ENCODE measurements around the gene CEP250. TPM values are rescaled to one million over a fixed set of nuclear protein-coding genes. Genes with fewer than 3 reads are reported as not detected.

The CEP250 gene
- total RNA-seq: 17.6 TPM
- polyA plus RNA-seq: 12.5 TPM
- long read RNA-seq, donor 1: 0 reads
- long read RNA-seq, donor 2, partial matches to known transcripts: 928 of 1,063 reads
- long read RNA-seq, donor 2, other reads (novel, unspliced or antisense): 134 of 1,063 reads
- long read RNA-seq, donor 3, partial matches to known transcripts: 6 of 22 reads
- long read RNA-seq, donor 3, other reads (novel, unspliced or antisense): 14 of 22 reads
- long read RNA-seq, donor 4, partial matches to known transcripts: 0 of 16 reads
- long read RNA-seq, donor 4, other reads (novel, unspliced or antisense): 16 of 16 reads
- long read RNA-seq, donor 5, partial matches to known transcripts: 0 of 1 reads
- long read RNA-seq, donor 5, other reads (novel, unspliced or antisense): 0 of 1 reads
- long read RNA-seq, donor 6: 0 reads
- long read RNA-seq, donor 7, partial matches to known transcripts: 0 of 8 reads
- long read RNA-seq, donor 7, other reads (novel, unspliced or antisense): 8 of 8 reads
- long read RNA-seq, donor 8: 0 reads
- long read RNA-seq, donor 9: 0 reads
- long read RNA-seq, donor 10: 0 reads

GRCh38 chr20:35454881-35455609 lies at the start of gene CEP250:
CEP250 (plus strand) TSS chr20:35455598; CDS start chr20:35462368, 6,770 bp downstream.
- under 1% methylated on average over 59 of the region's 59 CpGs for WGBS

GRCh38 chr20:35405775-35406174 lies 49.6 kb upstream of the CEP250 start:
- 99% methylated on average over 3 of the region's 3 CpGs for WGBS
- Histone ChIP-seq H3K27ac (ENCODE audit: low read depth in 1 of 2, low read length in 1 of 2) (no peak overlapping the region), H3K9me3 (ENCODE audit: control insufficient read depth in 2 of 2, insufficient read depth in 1 of 2, low read length in 1 of 2) (peaks cover 0 to 2% of the 10 kb centered on the region in 2 donors), H3K36me3 (ENCODE audit: control insufficient read depth in 2 of 2, insufficient read depth in 2 of 2, low read length in 1 of 2) (peaks cover 6 to 13% of the 10 kb centered on the region in 2 donors), H3K4me1 (ENCODE audit: control insufficient read depth in 2 of 2, insufficient read depth in 2 of 2, low read length in 2 of 2) (no peaks in the 10 kb centered on the region), H3K4me3 (ENCODE audit: low read length in 2 of 2) (no peak overlapping the region), H3K27me3 (ENCODE audit: control insufficient read depth in 2 of 2, insufficient read depth in 1 of 2, low read length in 1 of 2) (no peaks in the 10 kb centered on the region)
- no peak for DNase-seq (ENCODE audit: low read depth in 6 of 9, low spot score in 9 of 9)

More at GRCh38 chr20:35454881-35455609, at the start of gene CEP250:
- peaks cover 6 to 21% of the 10 kb centered on the region in 2 donors for H3K4me1 ChIP-seq (ENCODE audit: control insufficient read depth in 2 of 2, insufficient read depth in 2 of 2, low read length in 2 of 2)
- H3K4me3 ChIP-seq (ENCODE audit: low read length in 2 of 2): peak within 1 kb of the TSS; percentile 83 to 97
- H3K27ac ChIP-seq (ENCODE audit: low read depth in 1 of 2, low read length in 1 of 2): peak within 1 kb of the TSS; percentile 72 to 100
- DNase-seq (ENCODE audit: low read depth in 6 of 9, low spot score in 9 of 9): peak; percentile 89 to 98 (median 96)
- H3K9me3 ChIP-seq (ENCODE audit: control insufficient read depth in 2 of 2, insufficient read depth in 1 of 2, low read length in 1 of 2): no peaks in the 10 kb centered on the region
- H3K36me3 ChIP-seq (ENCODE audit: control insufficient read depth in 2 of 2, insufficient read depth in 2 of 2, low read length in 1 of 2): peaks cover 3 to 4% of the 10 kb centered on the region in 2 donors
- H3K27me3 ChIP-seq (ENCODE audit: control insufficient read depth in 2 of 2, insufficient read depth in 1 of 2, low read length in 1 of 2): no peaks in the 10 kb centered on the region

- over 99% methylated on average over 3 of the region's 3 CpGs for WGBS
- peaks cover 6 to 13% of the 10 kb centered on the region in 2 donors for H3K36me3 ChIP-seq (ENCODE audit: control insufficient read depth in 2 of 2, insufficient read depth in 2 of 2, low read length in 1 of 2)
- no peak overlapping the region for H3K27ac ChIP-seq (ENCODE audit: low read depth in 1 of 2, low read length in 1 of 2)
- peaks cover 0 to 2% of the 10 kb centered on the region in 2 donors for H3K9me3 ChIP-seq (ENCODE audit: control insufficient read depth in 2 of 2, insufficient read depth in 1 of 2, low read length in 1 of 2)
- H3K27me3 ChIP-seq (ENCODE audit: control insufficient read depth in 2 of 2, insufficient read depth in 1 of 2, low read length in 1 of 2): no peaks in the 10 kb centered on the region
- H3K4me3 ChIP-seq (ENCODE audit: low read length in 2 of 2): no peak overlapping the region
- no peak for DNase-seq (ENCODE audit: low read depth in 6 of 9, low spot score in 9 of 9)
- H3K4me1 ChIP-seq (ENCODE audit: control insufficient read depth in 2 of 2, insufficient read depth in 2 of 2, low read length in 2 of 2): peaks cover 7 to 10% of the 10 kb centered on the region in 2 donors
These were observed 47.1 kb upstream of the CEP250 start for GRCh38 chr20:35408270-35408669.

- H3K4me1 ChIP-seq (ENCODE audit: control insufficient read depth in 2 of 2, insufficient read depth in 2 of 2, low read length in 2 of 2): peaks cover 7 to 10% of the 10 kb centered on the region in 2 donors
- no peak for DNase-seq (ENCODE audit: low read depth in 6 of 9, low spot score in 9 of 9)
- peaks cover 0 to 2% of the 10 kb centered on the region in 2 donors for H3K9me3 ChIP-seq (ENCODE audit: control insufficient read depth in 2 of 2, insufficient read depth in 1 of 2, low read length in 1 of 2)
- H3K27ac ChIP-seq (ENCODE audit: low read depth in 1 of 2, low read length in 1 of 2): no peak overlapping the region
- no peak overlapping the region for H3K4me3 ChIP-seq (ENCODE audit: low read length in 2 of 2)
- no peaks in the 10 kb centered on the region for H3K27me3 ChIP-seq (ENCODE audit: control insufficient read depth in 2 of 2, insufficient read depth in 1 of 2, low read length in 1 of 2)
- 83% methylated on average over 3 of the region's 3 CpGs for WGBS
- peaks cover 6 to 13% of the 10 kb centered on the region in 2 donors for H3K36me3 ChIP-seq (ENCODE audit: control insufficient read depth in 2 of 2, insufficient read depth in 2 of 2, low read length in 1 of 2)
These were observed 45.9 kb upstream of the CEP250 start for GRCh38 chr20:35409542-35409941.

- H3K9me3 ChIP-seq (ENCODE audit: control insufficient read depth in 2 of 2, insufficient read depth in 1 of 2, low read length in 1 of 2): peaks cover 0 to 2% of the 10 kb centered on the region in 2 donors
- no peak overlapping the region for H3K4me3 ChIP-seq (ENCODE audit: low read length in 2 of 2)
- no peaks in the 10 kb centered on the region for H3K27me3 ChIP-seq (ENCODE audit: control insufficient read depth in 2 of 2, insufficient read depth in 1 of 2, low read length in 1 of 2)
- 88% methylated on average over 6 of the region's 6 CpGs for WGBS
- H3K4me1 ChIP-seq (ENCODE audit: control insufficient read depth in 2 of 2, insufficient read depth in 2 of 2, low read length in 2 of 2): peaks cover 7 to 10% of the 10 kb centered on the region in 2 donors
- H3K36me3 ChIP-seq (ENCODE audit: control insufficient read depth in 2 of 2, insufficient read depth in 2 of 2, low read length in 1 of 2): peaks cover 6 to 13% of the 10 kb centered on the region in 2 donors
- no peak overlapping the region for H3K27ac ChIP-seq (ENCODE audit: low read depth in 1 of 2, low read length in 1 of 2)
- no peak for DNase-seq (ENCODE audit: low read depth in 6 of 9, low spot score in 9 of 9)
These were observed 44.8 kb upstream of the CEP250 start for GRCh38 chr20:35410613-35411012.

- WGBS: 77% methylated on average over 2 of the region's 2 CpGs
- H3K36me3 ChIP-seq (ENCODE audit: control insufficient read depth in 2 of 2, insufficient read depth in 2 of 2, low read length in 1 of 2): no peaks in the 10 kb centered on the region
- no peak for DNase-seq (ENCODE audit: low read depth in 6 of 9, low spot score in 9 of 9)
These were observed 34.1 kb upstream of the CEP250 start for GRCh38 chr20:35421322-35421721.

GRCh38 chr20:35431621-35432429 lies 23.6 kb upstream of the CEP250 start:
- no peaks in the 10 kb centered on the region for H3K4me1 ChIP-seq (ENCODE audit: control insufficient read depth in 2 of 2, insufficient read depth in 2 of 2, low read length in 2 of 2)
- WGBS: 91% methylated on average over 6 of the region's 6 CpGs
- H3K27ac ChIP-seq (ENCODE audit: low read depth in 1 of 2, low read length in 1 of 2): no peak overlapping the region
- no peaks in the 10 kb centered on the region for H3K36me3 ChIP-seq (ENCODE audit: control insufficient read depth in 2 of 2, insufficient read depth in 2 of 2, low read length in 1 of 2)
- H3K27me3 ChIP-seq (ENCODE audit: control insufficient read depth in 2 of 2, insufficient read depth in 1 of 2, low read length in 1 of 2): no peaks in the 10 kb centered on the region
- H3K9me3 ChIP-seq (ENCODE audit: control insufficient read depth in 2 of 2, insufficient read depth in 1 of 2, low read length in 1 of 2): no peaks in the 10 kb centered on the region
- no peak for DNase-seq (ENCODE audit: low read depth in 6 of 9, low spot score in 9 of 9)
- no peak overlapping the region for H3K4me3 ChIP-seq (ENCODE audit: low read length in 2 of 2)

More at GRCh38 chr20:35421322-35421721, 34.1 kb upstream of the CEP250 start:
- H3K4me1 ChIP-seq (ENCODE audit: control insufficient read depth in 2 of 2, insufficient read depth in 2 of 2, low read length in 2 of 2): no peaks in the 10 kb centered on the region
- H3K4me3 ChIP-seq (ENCODE audit: low read length in 2 of 2): no peak overlapping the region
- H3K27me3 ChIP-seq (ENCODE audit: control insufficient read depth in 2 of 2, insufficient read depth in 1 of 2, low read length in 1 of 2): no peaks in the 10 kb centered on the region
- no peak overlapping the region for H3K27ac ChIP-seq (ENCODE audit: low read depth in 1 of 2, low read length in 1 of 2)
- H3K9me3 ChIP-seq (ENCODE audit: control insufficient read depth in 2 of 2, insufficient read depth in 1 of 2, low read length in 1 of 2): no peaks in the 10 kb centered on the region

GRCh38 chr20:35432430-35432735 lies 23.0 kb upstream of the CEP250 start:
- no peak for DNase-seq (ENCODE audit: low read depth in 6 of 9, low spot score in 9 of 9)
- Histone ChIP-seq H3K9me3 (ENCODE audit: control insufficient read depth in 2 of 2, insufficient read depth in 1 of 2, low read length in 1 of 2) (no peaks in the 10 kb centered on the region), H3K27me3 (ENCODE audit: control insufficient read depth in 2 of 2, insufficient read depth in 1 of 2, low read length in 1 of 2) (no peaks in the 10 kb centered on the region), H3K27ac (ENCODE audit: low read depth in 1 of 2, low read length in 1 of 2) (no peak overlapping the region), H3K4me3 (ENCODE audit: low read length in 2 of 2) (no peak overlapping the region), H3K4me1 (ENCODE audit: control insufficient read depth in 2 of 2, insufficient read depth in 2 of 2, low read length in 2 of 2) (no peaks in the 10 kb centered on the region), H3K36me3 (ENCODE audit: control insufficient read depth in 2 of 2, insufficient read depth in 2 of 2, low read length in 1 of 2) (no peaks in the 10 kb centered on the region)
- 93% methylated on average over 1 of the region's 1 CpG for WGBS

Measured in thymus (tissue), 14 donors.